CD4-positive, alpha-beta memory T cell (primary cell): ENCODE data around the gene EHD4. TPM values are rescaled to one million over a fixed set of nuclear protein-coding genes. Genes with fewer than 3 reads are reported as not detected.
A peak's percentile ranks its signal among the peaks of the same experiment; 100 is the strongest.

Experiments used
- CTCF ChIA-PET: fragments of 350-600 bp; sonication (Branson Sonifier 250); formaldehyde crosslinking; loops from one replicate; lab custom pipeline; 2021; ENCODE audit warnings: inconsistent platforms; ENCODE audit not compliant: partially characterized antibody; lab: Charles Lee
- POLR2A ChIA-PET: fragments of 350-600 bp; sonication (Branson Sonifier 250); formaldehyde crosslinking; loops from one replicate; lab custom pipeline; 2021; ENCODE audit not compliant: partially characterized antibody; lab: Charles Lee
- DNase-seq, 5 donors: peaks; one replicate each; pipeline versions ENCODE4 v3.0.0 to v3.0.0-alpha.2; 2020 to 2022; ENCODE audit warnings: mixed read lengths in 1 of 5
- H3K27ac ChIP-seq: one replicate; pipeline ENCODE4 v1.7.0; 2013; ENCODE audit warnings: low read depth, low read length
- H3K27me3 ChIP-seq: 2 replicates; pipeline ENCODE4 v1.7.0; 2013; ENCODE audit warnings: mild to moderate bottlenecking, low read length, moderate library complexity; ENCODE audit not compliant: insufficient read depth
- H3K36me3 ChIP-seq: 2 replicates; pipeline ENCODE4 v1.7.0; 2013; ENCODE audit warnings: mild to moderate bottlenecking, low read length, moderate library complexity; ENCODE audit not compliant: insufficient read depth
- H3K4me1 ChIP-seq: 2 replicates; pipeline ENCODE4 v1.7.0; 2013; ENCODE audit warnings: mild to moderate bottlenecking, low read length, moderate library complexity; ENCODE audit not compliant: insufficient read depth
- H3K4me3 ChIP-seq, 2 donors: one replicate each; pipeline ENCODE4 v1.7.0; 2013; ENCODE audit warnings: low read length in 2 of 2, mild to moderate bottlenecking in 1 of 2
- H3K9me3 ChIP-seq, 2 donors: one replicate each; pipeline ENCODE4 v1.7.0; 2013; ENCODE audit warnings: low read length in 2 of 2, control low read depth in 1 of 2; ENCODE audit not compliant: control insufficient read depth in 1 of 2
- H3K27ac Mint-ChIP-seq, 7 donors: one replicate each; pipeline ENCODE4 v1.8.0; 2020 to 2021; ENCODE audit warnings: mixed read lengths in 7 of 7, mild to moderate bottlenecking in 6 of 7, inconsistent platforms in 3 of 7, moderate library complexity in 3 of 7
- H3K27me3 Mint-ChIP-seq, 2 donors: one replicate each; pipeline ENCODE4 v1.8.0; 2020 to 2021; ENCODE audit warnings: mixed read lengths in 2 of 2
- H3K36me3 Mint-ChIP-seq, 2 donors: one replicate each; pipeline ENCODE4 v1.8.0; 2020 to 2021; ENCODE audit warnings: mixed read lengths in 2 of 2, inconsistent platforms in 1 of 2, mild to moderate bottlenecking in 1 of 2
- H3K4me1 Mint-ChIP-seq, 4 donors: one replicate each; pipeline ENCODE4 v1.8.0; 2020 to 2021; ENCODE audit warnings: mixed read lengths in 4 of 4, mild to moderate bottlenecking in 1 of 4
- H3K4me3 Mint-ChIP-seq, 8 donors: one replicate each; pipeline ENCODE4 v1.8.0; 2020 to 2021; ENCODE audit warnings: mixed read lengths in 8 of 8, mild to moderate bottlenecking in 7 of 8, moderate library complexity in 6 of 8, inconsistent platforms in 3 of 8
- H3K9me3 Mint-ChIP-seq, 8 donors: one replicate each; pipeline ENCODE4 v1.8.0; 2020 to 2021; ENCODE audit warnings: mixed read lengths in 8 of 8, mild to moderate bottlenecking in 5 of 8, inconsistent platforms in 3 of 8, moderate library complexity in 1 of 8
- intact Hi-C: fragments of 100-400 bp; cut with micrococcal nuclease; formaldehyde crosslinking; loops from one replicate; pipeline ENCODE4 v1.15.1; 2023
- polyA plus RNA-seq, 2 donors: library from polyadenylated mRNA; unstranded; fragments of 300-500 nt; fragmentation: Illumina TruSeq; gene quantifications; one replicate each; pipeline ENCODE4 v1.2.3, GENCODE V29; 2021
- total RNA-seq, 2 experiments: library from RNA; stranded (reverse); gene quantifications; one replicate each; pipeline ENCODE4 v1.2.3, GENCODE V29; 2021

EHD4 gene
- total and polyA plus RNA-seq, 4 experiments from 2014 or later, result 13.9 to 16.4 (median 15.4) TPM

DNA sequence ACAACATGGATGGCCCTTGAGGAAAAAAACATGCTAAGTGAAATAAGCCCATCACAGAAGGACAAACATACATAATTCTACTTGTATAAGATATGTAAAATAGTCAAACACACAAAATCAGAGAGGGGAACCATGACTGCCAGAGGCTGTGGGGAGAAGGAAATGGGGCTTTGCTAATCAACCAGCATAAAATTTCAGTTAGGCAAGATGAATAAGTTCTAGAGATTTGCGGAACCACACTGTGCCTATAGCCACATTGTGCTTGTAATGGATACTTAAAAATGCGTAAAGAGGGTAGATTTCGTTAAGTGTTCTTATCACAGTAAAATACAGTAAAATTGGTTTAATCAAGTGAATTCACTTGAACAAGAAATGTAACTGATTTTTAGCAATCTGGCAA lies 44.8 kb downstream of the EHD4 start:
- Mint-ChIP-seq H3K9me3 (no peaks in the 10 kb centered on the region), H3K4me3 (no peak overlapping the region), H3K27ac (peak overlapping the region in 3 of 7 donors; percentile 29 to 48 (median 33)), H3K27me3 (no peaks in the 10 kb centered on the region), H3K4me1 (peaks cover 13 to 28% (median 22%) of the 10 kb centered on the region in 4 donors), H3K36me3 (peaks cover 4 to 18% of the 10 kb centered on the region in 2 donors)
- Histone ChIP-seq H3K27me3 (no peaks in the 10 kb centered on the region), H3K4me1 (peaks cover 22% of the 10 kb centered on the region), H3K4me3 (no peak overlapping the region), H3K27ac (no peak overlapping the region), H3K9me3 (no peaks in the 10 kb centered on the region), H3K36me3 (no peaks in the 10 kb centered on the region)
- ChIA-PET POLR2A (no interaction called here), CTCF (interaction anchor here (0.8 to 1.7 kb wide), 2 partner anchors 9 to 10 kb away, joined by 3 to 14 read pairs; no protein-coding TSS in a partner anchor)
- intact Hi-C loops, result no loop called here
- no peak for DNase-seq

DNA sequence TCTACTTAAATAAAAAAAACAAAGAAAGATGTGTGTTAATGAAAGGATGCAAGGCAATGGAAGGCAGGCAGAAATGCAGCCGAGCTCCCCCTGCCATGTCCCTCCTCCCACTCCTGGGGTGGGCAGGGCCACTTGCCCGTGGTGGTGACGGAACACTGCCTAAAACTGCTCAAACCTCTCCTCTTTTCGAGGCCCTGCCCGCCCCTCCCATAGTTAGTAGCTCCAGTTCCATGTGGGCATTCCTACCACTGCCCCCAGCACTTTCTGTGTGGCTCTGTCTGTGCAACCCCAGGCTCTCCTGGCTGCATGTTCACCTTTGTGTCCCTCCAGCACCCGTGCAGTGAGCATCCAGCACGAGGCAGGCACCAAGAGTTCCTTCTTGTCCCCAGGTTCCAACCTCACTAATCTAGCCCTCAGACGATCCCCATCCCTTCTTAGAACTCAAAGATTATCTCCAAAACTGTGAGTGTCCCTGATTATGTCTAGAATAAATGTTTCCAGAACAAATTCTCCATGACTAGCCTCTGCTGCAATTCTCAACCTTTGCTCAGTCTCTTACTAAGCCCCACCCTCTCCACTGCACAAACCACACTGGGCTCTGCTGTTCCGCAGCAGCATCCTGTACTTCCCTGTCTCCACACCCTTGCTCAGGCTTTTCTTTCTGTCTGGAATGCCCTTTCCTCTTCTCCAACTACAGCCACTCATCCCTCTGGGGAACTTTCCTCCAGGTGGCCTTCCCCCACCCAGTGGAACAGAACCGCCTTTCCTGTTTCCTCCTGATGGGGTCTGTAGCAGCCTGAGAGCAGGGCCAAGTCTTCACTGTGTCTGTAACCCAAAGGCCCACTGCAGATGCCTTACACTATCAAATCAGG lies 45.9 kb downstream of the EHD4 start:
- POLR2A ChIA-PET, result interaction anchor here (1.2 kb wide), 1 partner anchor 10 kb away, joined by 6 read pairs; no protein-coding TSS in a partner anchor
- Histone ChIP-seq H3K4me1 (peaks cover 22% of the 10 kb centered on the region), H3K27ac (peak overlapping the region; percentile 3), H3K9me3 (no peaks in the 10 kb centered on the region), H3K36me3 (no peaks in the 10 kb centered on the region), H3K4me3 (no peak overlapping the region), H3K27me3 (no peaks in the 10 kb centered on the region)
- CTCF ChIA-PET, result interaction anchor here (0.8 to 3.9 kb wide), 4 partner anchors 10 to 153 kb away, joined by 3 to 19 read pairs (median 4); no protein-coding TSS in a partner anchor
- H3K36me3 Mint-ChIP-seq, result peaks cover 10 to 21% of the 10 kb centered on the region in 2 donors
- intact Hi-C loops, result loop anchor here (1.0 kb wide), 1 partner anchor 8 kb away; no protein-coding TSS in a partner anchor
- peak overlapping the region; percentile 64 to 89 (median 88) for H3K27ac Mint-ChIP-seq
- peak overlapping the region in 5 of 8 donors; percentile 32 to 69 (median 50) for H3K4me3 Mint-ChIP-seq
- H3K9me3 Mint-ChIP-seq, result no peaks in the 10 kb centered on the region
- no peaks in the 10 kb centered on the region for H3K27me3 Mint-ChIP-seq
- peaks cover 16 to 31% (median 22%) of the 10 kb centered on the region in 4 donors for H3K4me1 Mint-ChIP-seq
- DNase-seq, result no peak

DNA sequence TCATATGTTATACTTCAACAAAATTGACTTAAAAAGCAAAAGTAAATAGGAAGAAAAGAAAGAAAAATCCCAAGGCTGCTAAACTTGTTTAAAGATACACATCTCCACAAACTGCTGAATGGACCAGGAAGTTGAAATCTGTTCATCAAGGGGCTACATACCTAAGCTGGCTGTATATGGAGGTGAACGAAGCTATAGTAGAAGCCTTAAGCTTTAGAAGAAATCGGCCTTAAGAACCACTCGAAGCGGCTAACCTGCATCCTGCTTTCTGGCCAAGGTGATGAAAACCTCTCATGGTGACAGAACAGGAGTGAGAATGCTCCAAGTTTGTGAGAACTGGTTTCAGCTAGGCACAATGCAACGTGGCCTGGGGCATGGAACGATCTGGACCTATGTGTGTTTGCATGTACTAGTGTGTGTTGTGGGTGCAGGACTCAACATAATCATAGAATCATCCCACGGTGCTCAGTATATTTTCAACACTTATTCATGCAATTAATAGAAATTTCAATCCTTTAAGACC lies 47.2 kb downstream of the EHD4 start:
- Mint-ChIP-seq H3K4me3 (no peak overlapping the region), H3K27me3 (no peaks in the 10 kb centered on the region), H3K4me1 (peaks cover 17 to 33% (median 22%) of the 10 kb centered on the region in 4 donors), H3K27ac (peak overlapping the region in 3 of 7 donors; percentile 0 to 57 (median 48)), H3K9me3 (no peaks in the 10 kb centered on the region), H3K36me3 (peaks cover 19 to 30% of the 10 kb centered on the region in 2 donors)
- Histone ChIP-seq H3K27ac (no peak overlapping the region), H3K4me1 (peaks cover 22% of the 10 kb centered on the region), H3K9me3 (no peaks in the 10 kb centered on the region), H3K4me3 (no peak overlapping the region), H3K27me3 (no peaks in the 10 kb centered on the region), H3K36me3 (no peaks in the 10 kb centered on the region)
- no peak for DNase-seq
- POLR2A ChIA-PET, result interaction anchor here (0.9 to 1.2 kb wide), 2 partner anchors 11 to 524 kb away, joined by 3 to 6 read pairs; no protein-coding TSS in a partner anchor
- CTCF ChIA-PET, result interaction anchor here (0.6 to 3.9 kb wide), 3 partner anchors 12 to 152 kb away, joined by 4 to 19 read pairs (median 5); no protein-coding TSS in a partner anchor
- intact Hi-C loops, result no loop called here

- DNase-seq, result no peak
- peaks cover 6% of the 10 kb centered on the region for H3K36me3 ChIP-seq
- Mint-ChIP-seq H3K36me3 (peaks cover 26 to 40% of the 10 kb centered on the region in 2 donors), H3K27me3 (no peaks in the 10 kb centered on the region), H3K4me3 (no peak overlapping the region), H3K9me3 (no peaks in the 10 kb centered on the region), H3K4me1 (peaks cover 16 to 33% (median 18%) of the 10 kb centered on the region in 4 donors), H3K27ac (peak overlapping the region in 2 of 7 donors; percentile 23 to 42)
- ChIA-PET CTCF (interaction anchor here (1.5 to 3.9 kb wide), 3 partner anchors 13 to 150 kb away, joined by 3 to 19 read pairs (median 6); no protein-coding TSS in a partner anchor), POLR2A (interaction anchor here (3.5 kb wide), 1 partner anchor 13 kb away, joined by 16 read pairs; no protein-coding TSS in a partner anchor)
- peaks cover 14% of the 10 kb centered on the region for H3K4me1 ChIP-seq
- H3K27ac ChIP-seq, result no peak overlapping the region
- H3K27me3 ChIP-seq, result no peaks in the 10 kb centered on the region
- no peaks in the 10 kb centered on the region for H3K9me3 ChIP-seq
- intact Hi-C loops, result no loop called here
- H3K4me3 ChIP-seq, result no peak overlapping the region
Observed at GRCh38 chr15:41923401-41923997, 48.9 kb downstream of the EHD4 start.

GRCh38 chr15:41922353-41922752 lies 50.0 kb downstream of the EHD4 start:
- Mint-ChIP-seq H3K4me3 (no peak overlapping the region), H3K9me3 (no peaks in the 10 kb centered on the region), H3K27me3 (no peaks in the 10 kb centered on the region), H3K27ac (peak overlapping the region in 3 of 7 donors; percentile 19 to 46 (median 41)), H3K4me1 (peaks cover 15 to 29% (median 18%) of the 10 kb centered on the region in 4 donors), H3K36me3 (peaks cover 35 to 51% of the 10 kb centered on the region in 2 donors)
- DNase-seq, result no peak
- ChIA-PET CTCF (interaction anchor here (1.5 to 3.9 kb wide), 3 partner anchors 15 to 149 kb away, joined by 3 to 19 read pairs (median 6); no protein-coding TSS in a partner anchor), POLR2A (interaction anchor here (3.5 kb wide), 1 partner anchor 14 kb away, joined by 16 read pairs; no protein-coding TSS in a partner anchor)
- Histone ChIP-seq H3K36me3 (peaks cover 8% of the 10 kb centered on the region), H3K9me3 (no peaks in the 10 kb centered on the region), H3K27me3 (no peaks in the 10 kb centered on the region), H3K4me1 (peaks cover 14% of the 10 kb centered on the region), H3K27ac (no peak overlapping the region), H3K4me3 (no peak overlapping the region)
- intact Hi-C loops, result no loop called here

DNA sequence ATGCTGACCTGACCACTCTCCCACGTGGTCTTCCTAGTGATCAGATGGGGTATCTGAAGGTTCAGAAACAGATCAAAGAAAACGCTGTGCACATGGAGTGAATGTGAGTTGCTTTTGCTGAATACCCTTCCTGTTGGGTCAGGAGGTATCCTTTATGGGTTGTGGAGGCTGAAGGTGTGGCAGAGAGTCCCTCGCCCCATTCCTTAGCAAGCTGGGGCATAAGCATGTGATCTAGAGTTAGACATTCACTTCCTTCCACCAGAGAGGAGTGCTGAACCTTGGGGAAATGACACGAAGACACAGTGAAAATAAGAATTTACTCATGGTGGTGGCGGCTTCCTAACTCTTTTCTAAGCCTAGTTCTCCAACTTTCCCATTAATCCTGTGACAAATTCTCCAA lies 50.7 kb downstream of the EHD4 start:
- peaks cover 8% of the 10 kb centered on the region for H3K36me3 ChIP-seq
- H3K4me3 Mint-ChIP-seq, result no peak overlapping the region
- peaks cover 8% of the 10 kb centered on the region for H3K4me1 ChIP-seq
- H3K36me3 Mint-ChIP-seq, result peaks cover 35 to 49% of the 10 kb centered on the region in 2 donors
- no peak for DNase-seq
- no peaks in the 10 kb centered on the region for H3K27me3 ChIP-seq
- peak overlapping the region in 2 of 7 donors; percentile 13 to 54 for H3K27ac Mint-ChIP-seq
- H3K27ac ChIP-seq, result no peak overlapping the region
- no peaks in the 10 kb centered on the region for H3K27me3 Mint-ChIP-seq
- CTCF ChIA-PET, result no interaction called here
- no peaks in the 10 kb centered on the region for H3K9me3 ChIP-seq
- POLR2A ChIA-PET, result interaction anchor here (3.5 kb wide), 1 partner anchor 15 kb away, joined by 16 read pairs; no protein-coding TSS in a partner anchor
- H3K4me3 ChIP-seq, result no peak overlapping the region
- H3K9me3 Mint-ChIP-seq, result no peaks in the 10 kb centered on the region
- intact Hi-C loops, result no loop called here
- H3K4me1 Mint-ChIP-seq, result peaks cover 10 to 22% (median 14%) of the 10 kb centered on the region in 4 donors
